GM23338 (cell line): Measurements from ENCODE around the gene NDUFAF8. TPM values are rescaled to one million over a fixed set of nuclear protein-coding genes. Genes with fewer than 3 reads are reported as not detected.

Source experiments
- ATAC-seq: fragments of 200-7000 bp; cut with Tn5 transposase; 3 replicates; pipeline ENCODE4 v1.9.1; 2020
- DNase-seq: peaks from one replicate; pipeline ENCODE4 v3.0.0-alpha.2; 2015; ENCODE audit warnings: low spot score
- H2AFZ ChIP-seq: fragments of 200-600 bp; sonication (generic); 2 replicates; pipeline ENCODE4 v1.8.0; 2016; ENCODE audit warnings: antibody characterized with exemption, mild to moderate bottlenecking, moderate library complexity
- H3F3A ChIP-seq: fragments of 200-600 bp; sonication (generic); replicated peaks from 2 replicates; pipeline ENCODE4 v1.8.0; 2017; ENCODE audit warnings: antibody characterized with exemption, mixed run types, low read depth
- H3K27ac ChIP-seq: fragments of 200-600 bp; sonication (generic); 2 replicates; pipeline ENCODE4 v1.6.1; 2016; ENCODE audit warnings: low read depth
- H3K27me3 ChIP-seq: fragments of 200-600 bp; sonication (generic); 2 replicates; pipeline ENCODE4 v1.8.0; 2016; ENCODE audit warnings: mild to moderate bottlenecking, mixed run types, moderate library complexity; ENCODE audit not compliant: insufficient read depth
- H3K36me3 ChIP-seq: fragments of 200-600 bp; sonication (generic); 2 replicates; pipeline ENCODE4 v1.8.0; 2016; ENCODE audit warnings: mild to moderate bottlenecking; ENCODE audit not compliant: insufficient read depth
- H3K4me1 ChIP-seq: fragments of 200-600 bp; sonication (generic); 2 replicates; pipeline ENCODE4 v1.8.0; 2016; ENCODE audit warnings: mild to moderate bottlenecking, moderate library complexity; ENCODE audit not compliant: insufficient read depth
- H3K4me2 ChIP-seq: fragments of 200-600 bp; sonication (generic); 2 replicates; pipeline ENCODE4 v1.7.1; 2017; ENCODE audit warnings: mixed run types
- H3K4me3 ChIP-seq: fragments of 200-600 bp; sonication (generic); 2 replicates; pipeline ENCODE4 v1.6.1; 2016; ENCODE audit warnings: mixed run types
- H3K79me2 ChIP-seq: fragments of 200-600 bp; sonication (generic); replicated peaks from 2 replicates; pipeline ENCODE4 v1.8.0; 2017; ENCODE audit warnings: mild to moderate bottlenecking; ENCODE audit not compliant: insufficient read depth
- H3K9me2 ChIP-seq: fragments of 200-600 bp; sonication (generic); 2 replicates; pipeline ENCODE4 v1.8.0; 2017; ENCODE audit not compliant: insufficient read depth
- H4K20me1 ChIP-seq: fragments of 200-600 bp; sonication (generic); replicated peaks from 2 replicates; pipeline ENCODE4 v1.8.0; 2017; ENCODE audit warnings: mild to moderate bottlenecking; ENCODE audit not compliant: insufficient read depth
- H3K27ac Mint-ChIP-seq: 2 replicates; pipeline ENCODE4 v1.8.0; 2020; ENCODE audit warnings: inconsistent platforms, mild to moderate bottlenecking, moderate library complexity, mixed read lengths
- H3K27me3 Mint-ChIP-seq: 3 replicates; pipeline ENCODE4 v1.8.0; 2022; ENCODE audit warnings: low read depth, mild to moderate bottlenecking, moderate library complexity, mixed read lengths, inconsistent platforms; ENCODE audit not compliant: insufficient read depth, poor library complexity
- H3K36me3 Mint-ChIP-seq: 3 replicates; pipeline ENCODE4 v1.8.0; 2021; ENCODE audit warnings: low read depth, mild to moderate bottlenecking, inconsistent platforms, moderate library complexity, mixed read lengths
- H3K4me1 Mint-ChIP-seq: 3 replicates; pipeline ENCODE4 v1.8.0; 2020; ENCODE audit warnings: mild to moderate bottlenecking, inconsistent platforms, mixed read lengths
- H3K4me3 Mint-ChIP-seq: 3 replicates; pipeline ENCODE4 v1.8.0; 2021; ENCODE audit warnings: moderate library complexity, mild to moderate bottlenecking, inconsistent platforms, mixed read lengths
- H3K9me3 Mint-ChIP-seq: 3 replicates; pipeline ENCODE4 v1.8.0; 2020; ENCODE audit warnings: moderate library complexity, mild to moderate bottlenecking, inconsistent platforms, mixed read lengths
- CREB1 ChIP-seq: fragments of 250-450 bp; sonication (Bioruptor Pico); IDR thresholded peaks from 2 replicates; pipeline ENCODE4 v1.5.0; 2020; ENCODE audit warnings: low read depth, mild to moderate bottlenecking, moderate library complexity
- EZH2phosphoT487 ChIP-seq: fragments of 200-600 bp; sonication (generic); IDR thresholded peaks from one replicate; pipeline ENCODE4 v1.8.1; 2018; ENCODE audit warnings: antibody characterized with exemption; ENCODE audit not compliant: unreplicated experiment
- JUNB ChIP-seq: IDR thresholded peaks from one replicate; pipeline ENCODE4 v1.6.1; 2016; ENCODE audit warnings: antibody characterized with exemption; ENCODE audit not compliant: unreplicated experiment
- POLR2AphosphoS5 ChIP-seq: IDR thresholded peaks from 2 replicates; pipeline ENCODE4 v1.6.1; 2016; ENCODE audit warnings: antibody characterized with exemption, low read depth
- STAT1 ChIP-seq: IDR thresholded peaks from one replicate; pipeline ENCODE4 v1.6.1; 2016; ENCODE audit warnings: antibody characterized with exemption; ENCODE audit not compliant: unreplicated experiment
- ZNF114 ChIP-seq: fragments of 250-450 bp; sonication (Bioruptor Pico); IDR thresholded peaks from 2 replicates; pipeline ENCODE4 v1.5.0; 2020; ENCODE audit warnings: mild to moderate bottlenecking, moderate library complexity
- ZNF331 ChIP-seq: fragments of 250-450 bp; sonication (Bioruptor Pico); IDR thresholded peaks from 2 replicates; pipeline ENCODE4 v1.5.0; 2020; ENCODE audit warnings: low read depth, mild to moderate bottlenecking, moderate library complexity
- polyA plus RNA-seq: library from polyadenylated mRNA; unstranded; fragments of >200 nt; fragmentation: Nextera tagmentation; extraction: Ambion mirVana; gene quantifications from 2 replicates; pipeline ENCODE4 v1.2.1, GENCODE V29; 2016
- total RNA-seq: library from RNA; depleted of rRNA; stranded (reverse); fragments of >200 nt; shearing (Covaris generic); gene quantifications from 2 replicates; pipeline ENCODE4 v1.2.3, GENCODE V29; 2014
- TF ChIP-seq, protein P1 (sequence below): IDR thresholded peaks from one replicate; pipeline ENCODE4 v1.6.1; 2018; ENCODE audit warnings: antibody characterized with exemption; ENCODE audit not compliant: unreplicated experiment
- TF ChIP-seq, protein P2 (sequence below), 2 experiments: fragments of 200-600 bp in 1 of 2; sonication (generic) in 1 of 2; conservative IDR thresholded peaks; 2 replicates each; pipeline versions ENCODE4 v1.5.1 to v1.6.1; 2016 to 2017; ENCODE audit warnings: antibody characterized with exemption in 2 of 2, low read depth in 2 of 2, mild to moderate bottlenecking in 2 of 2, moderate library complexity in 1 of 2
- TF ChIP-seq, protein P3 (sequence below): IDR thresholded peaks from 2 replicates; pipeline ENCODE4 v1.6.1; 2016; ENCODE audit warnings: antibody characterized with exemption
- TF ChIP-seq, protein P4 (sequence below): fragments of 250-450 bp; sonication (Bioruptor Pico); IDR thresholded peaks from 2 replicates; pipeline ENCODE4 v1.5.0; 2020; ENCODE audit warnings: mild to moderate bottlenecking, moderate library complexity

Gene NDUFAF8
- total and polyA plus RNA-seq, 2 experiments from 2014 or later: 21.5 to 156 TPM

DNA sequence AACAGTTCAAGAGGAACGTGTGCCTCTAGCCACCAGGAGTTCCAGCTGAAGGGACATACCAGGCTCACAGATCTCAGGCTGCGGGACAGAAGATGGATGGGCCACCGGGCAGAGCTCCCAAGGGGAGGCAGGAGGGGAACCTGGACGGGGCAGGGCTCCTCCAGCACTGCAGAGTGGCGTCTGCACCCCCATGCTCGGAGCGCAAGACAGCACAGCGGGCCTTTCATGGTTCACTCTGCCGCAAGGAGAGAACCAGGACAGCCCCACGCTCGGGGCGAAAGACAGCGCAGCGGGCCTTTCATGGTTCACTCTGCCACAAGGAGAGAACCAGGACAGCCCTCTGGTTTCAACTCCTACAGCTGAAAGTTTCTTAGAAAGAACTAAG, 35.3 kb downstream of the NDUFAF8 start:
- H3K9me3 Mint-ChIP-seq: no peaks in the 10 kb centered on the region
- no peak overlapping the region for H3K4me3 Mint-ChIP-seq
- peaks cover 2% of the 10 kb centered on the region for H3K27me3 Mint-ChIP-seq
- peaks cover 25% of the 10 kb centered on the region for H3K36me3 Mint-ChIP-seq
- no peak for ATAC-seq
- Histone ChIP-seq H3K9me2 (no peaks in the 10 kb centered on the region), H3K4me1 (no peaks in the 10 kb centered on the region), H3F3A (no peaks in the 10 kb centered on the region), H3K79me2 (no peaks in the 10 kb centered on the region), H4K20me1 (no peaks in the 10 kb centered on the region; the same call in none of the 2 replicates), H3K27ac (no peak overlapping the region), H2AFZ (no peak overlapping the region), H3K27me3 (no peaks in the 10 kb centered on the region), H3K36me3 (no peaks in the 10 kb centered on the region), H3K4me3 (no peak overlapping the region), H3K4me2 (no peak overlapping the region)
- H3K27ac Mint-ChIP-seq: no peak overlapping the region
- TF ChIP-seq, protein P1, sequence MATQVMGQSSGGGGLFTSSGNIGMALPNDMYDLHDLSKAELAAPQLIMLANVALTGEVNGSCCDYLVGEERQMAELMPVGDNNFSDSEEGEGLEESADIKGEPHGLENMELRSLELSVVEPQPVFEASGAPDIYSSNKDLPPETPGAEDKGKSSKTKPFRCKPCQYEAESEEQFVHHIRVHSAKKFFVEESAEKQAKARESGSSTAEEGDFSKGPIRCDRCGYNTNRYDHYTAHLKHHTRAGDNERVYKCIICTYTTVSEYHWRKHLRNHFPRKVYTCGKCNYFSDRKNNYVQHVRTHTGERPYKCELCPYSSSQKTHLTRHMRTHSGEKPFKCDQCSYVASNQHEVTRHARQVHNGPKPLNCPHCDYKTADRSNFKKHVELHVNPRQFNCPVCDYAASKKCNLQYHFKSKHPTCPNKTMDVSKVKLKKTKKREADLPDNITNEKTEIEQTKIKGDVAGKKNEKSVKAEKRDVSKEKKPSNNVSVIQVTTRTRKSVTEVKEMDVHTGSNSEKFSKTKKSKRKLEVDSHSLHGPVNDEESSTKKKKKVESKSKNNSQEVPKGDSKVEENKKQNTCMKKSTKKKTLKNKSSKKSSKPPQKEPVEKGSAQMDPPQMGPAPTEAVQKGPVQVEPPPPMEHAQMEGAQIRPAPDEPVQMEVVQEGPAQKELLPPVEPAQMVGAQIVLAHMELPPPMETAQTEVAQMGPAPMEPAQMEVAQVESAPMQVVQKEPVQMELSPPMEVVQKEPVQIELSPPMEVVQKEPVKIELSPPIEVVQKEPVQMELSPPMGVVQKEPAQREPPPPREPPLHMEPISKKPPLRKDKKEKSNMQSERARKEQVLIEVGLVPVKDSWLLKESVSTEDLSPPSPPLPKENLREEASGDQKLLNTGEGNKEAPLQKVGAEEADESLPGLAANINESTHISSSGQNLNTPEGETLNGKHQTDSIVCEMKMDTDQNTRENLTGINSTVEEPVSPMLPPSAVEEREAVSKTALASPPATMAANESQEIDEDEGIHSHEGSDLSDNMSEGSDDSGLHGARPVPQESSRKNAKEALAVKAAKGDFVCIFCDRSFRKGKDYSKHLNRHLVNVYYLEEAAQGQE: no peak
- TF ChIP-seq STAT1 (no peak), EZH2phosphoT487 (no peak), CREB1 (CRISPR knock-in tag) (no peak), JUNB (no peak)
- TF ChIP-seq, protein P2, sequence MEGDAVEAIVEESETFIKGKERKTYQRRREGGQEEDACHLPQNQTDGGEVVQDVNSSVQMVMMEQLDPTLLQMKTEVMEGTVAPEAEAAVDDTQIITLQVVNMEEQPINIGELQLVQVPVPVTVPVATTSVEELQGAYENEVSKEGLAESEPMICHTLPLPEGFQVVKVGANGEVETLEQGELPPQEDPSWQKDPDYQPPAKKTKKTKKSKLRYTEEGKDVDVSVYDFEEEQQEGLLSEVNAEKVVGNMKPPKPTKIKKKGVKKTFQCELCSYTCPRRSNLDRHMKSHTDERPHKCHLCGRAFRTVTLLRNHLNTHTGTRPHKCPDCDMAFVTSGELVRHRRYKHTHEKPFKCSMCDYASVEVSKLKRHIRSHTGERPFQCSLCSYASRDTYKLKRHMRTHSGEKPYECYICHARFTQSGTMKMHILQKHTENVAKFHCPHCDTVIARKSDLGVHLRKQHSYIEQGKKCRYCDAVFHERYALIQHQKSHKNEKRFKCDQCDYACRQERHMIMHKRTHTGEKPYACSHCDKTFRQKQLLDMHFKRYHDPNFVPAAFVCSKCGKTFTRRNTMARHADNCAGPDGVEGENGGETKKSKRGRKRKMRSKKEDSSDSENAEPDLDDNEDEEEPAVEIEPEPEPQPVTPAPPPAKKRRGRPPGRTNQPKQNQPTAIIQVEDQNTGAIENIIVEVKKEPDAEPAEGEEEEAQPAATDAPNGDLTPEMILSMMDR (conservative IDR thresholded peaks at IDR 0.05; ENCODE audit: low read depth in 2 of 2): no peak
- no peaks in the 10 kb centered on the region for H3K4me1 Mint-ChIP-seq
- DNase-seq: no peak

DNA sequence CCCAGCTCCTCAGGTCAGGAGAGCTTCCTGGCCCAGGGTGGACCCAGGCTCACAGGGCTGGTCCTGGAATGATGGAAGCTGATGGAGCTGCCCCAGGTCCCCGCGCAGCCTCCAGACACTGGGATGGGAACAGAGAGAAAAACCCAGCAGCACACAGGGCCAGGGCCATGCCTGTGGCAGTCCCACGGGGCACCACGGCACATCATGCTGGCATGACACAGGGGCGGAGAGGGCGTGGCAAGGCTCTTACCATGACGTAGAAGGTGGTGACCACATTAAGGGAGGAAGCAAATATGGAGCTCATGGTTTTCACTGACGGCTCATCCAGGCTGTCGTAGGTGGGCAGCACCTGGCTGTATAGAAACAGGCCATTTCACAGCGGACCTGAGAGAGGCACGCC, 37.7 kb downstream of the NDUFAF8 start:
- H3K79me2 ChIP-seq: no peaks in the 10 kb centered on the region
- Mint-ChIP-seq H3K4me1 (no peaks in the 10 kb centered on the region), H3K9me3 (no peaks in the 10 kb centered on the region), H3K4me3 (no peak overlapping the region), H3K27me3 (peaks cover 2% of the 10 kb centered on the region), H3K27ac (no peak overlapping the region), H3K36me3 (peaks cover 19% of the 10 kb centered on the region)
- H4K20me1 ChIP-seq: no peaks in the 10 kb centered on the region; the same call in none of the 2 replicates
- H3K4me3 ChIP-seq: no peak overlapping the region
- no peak for ATAC-seq
- H3F3A ChIP-seq: no peaks in the 10 kb centered on the region
- no peaks in the 10 kb centered on the region for H3K4me1 ChIP-seq
- H3K4me2 ChIP-seq: no peak overlapping the region
- no peak overlapping the region for H2AFZ ChIP-seq
- H3K27ac ChIP-seq: no peak overlapping the region
- no peaks in the 10 kb centered on the region for H3K9me2 ChIP-seq
- no peaks in the 10 kb centered on the region for H3K27me3 ChIP-seq
- no peak for DNase-seq
- H3K36me3 ChIP-seq: no peaks in the 10 kb centered on the region
- TF ChIP-seq CREB1 (CRISPR knock-in tag) (no peak), ZNF114 (CRISPR knock-in tag) (no peak), POLR2AphosphoS5 (no peak), ZNF331 (CRISPR knock-in tag) (no peak)
- TF ChIP-seq, protein P3, sequence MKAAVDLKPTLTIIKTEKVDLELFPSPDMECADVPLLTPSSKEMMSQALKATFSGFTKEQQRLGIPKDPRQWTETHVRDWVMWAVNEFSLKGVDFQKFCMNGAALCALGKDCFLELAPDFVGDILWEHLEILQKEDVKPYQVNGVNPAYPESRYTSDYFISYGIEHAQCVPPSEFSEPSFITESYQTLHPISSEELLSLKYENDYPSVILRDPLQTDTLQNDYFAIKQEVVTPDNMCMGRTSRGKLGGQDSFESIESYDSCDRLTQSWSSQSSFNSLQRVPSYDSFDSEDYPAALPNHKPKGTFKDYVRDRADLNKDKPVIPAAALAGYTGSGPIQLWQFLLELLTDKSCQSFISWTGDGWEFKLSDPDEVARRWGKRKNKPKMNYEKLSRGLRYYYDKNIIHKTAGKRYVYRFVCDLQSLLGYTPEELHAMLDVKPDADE: no peak
- TF ChIP-seq, protein P4, sequence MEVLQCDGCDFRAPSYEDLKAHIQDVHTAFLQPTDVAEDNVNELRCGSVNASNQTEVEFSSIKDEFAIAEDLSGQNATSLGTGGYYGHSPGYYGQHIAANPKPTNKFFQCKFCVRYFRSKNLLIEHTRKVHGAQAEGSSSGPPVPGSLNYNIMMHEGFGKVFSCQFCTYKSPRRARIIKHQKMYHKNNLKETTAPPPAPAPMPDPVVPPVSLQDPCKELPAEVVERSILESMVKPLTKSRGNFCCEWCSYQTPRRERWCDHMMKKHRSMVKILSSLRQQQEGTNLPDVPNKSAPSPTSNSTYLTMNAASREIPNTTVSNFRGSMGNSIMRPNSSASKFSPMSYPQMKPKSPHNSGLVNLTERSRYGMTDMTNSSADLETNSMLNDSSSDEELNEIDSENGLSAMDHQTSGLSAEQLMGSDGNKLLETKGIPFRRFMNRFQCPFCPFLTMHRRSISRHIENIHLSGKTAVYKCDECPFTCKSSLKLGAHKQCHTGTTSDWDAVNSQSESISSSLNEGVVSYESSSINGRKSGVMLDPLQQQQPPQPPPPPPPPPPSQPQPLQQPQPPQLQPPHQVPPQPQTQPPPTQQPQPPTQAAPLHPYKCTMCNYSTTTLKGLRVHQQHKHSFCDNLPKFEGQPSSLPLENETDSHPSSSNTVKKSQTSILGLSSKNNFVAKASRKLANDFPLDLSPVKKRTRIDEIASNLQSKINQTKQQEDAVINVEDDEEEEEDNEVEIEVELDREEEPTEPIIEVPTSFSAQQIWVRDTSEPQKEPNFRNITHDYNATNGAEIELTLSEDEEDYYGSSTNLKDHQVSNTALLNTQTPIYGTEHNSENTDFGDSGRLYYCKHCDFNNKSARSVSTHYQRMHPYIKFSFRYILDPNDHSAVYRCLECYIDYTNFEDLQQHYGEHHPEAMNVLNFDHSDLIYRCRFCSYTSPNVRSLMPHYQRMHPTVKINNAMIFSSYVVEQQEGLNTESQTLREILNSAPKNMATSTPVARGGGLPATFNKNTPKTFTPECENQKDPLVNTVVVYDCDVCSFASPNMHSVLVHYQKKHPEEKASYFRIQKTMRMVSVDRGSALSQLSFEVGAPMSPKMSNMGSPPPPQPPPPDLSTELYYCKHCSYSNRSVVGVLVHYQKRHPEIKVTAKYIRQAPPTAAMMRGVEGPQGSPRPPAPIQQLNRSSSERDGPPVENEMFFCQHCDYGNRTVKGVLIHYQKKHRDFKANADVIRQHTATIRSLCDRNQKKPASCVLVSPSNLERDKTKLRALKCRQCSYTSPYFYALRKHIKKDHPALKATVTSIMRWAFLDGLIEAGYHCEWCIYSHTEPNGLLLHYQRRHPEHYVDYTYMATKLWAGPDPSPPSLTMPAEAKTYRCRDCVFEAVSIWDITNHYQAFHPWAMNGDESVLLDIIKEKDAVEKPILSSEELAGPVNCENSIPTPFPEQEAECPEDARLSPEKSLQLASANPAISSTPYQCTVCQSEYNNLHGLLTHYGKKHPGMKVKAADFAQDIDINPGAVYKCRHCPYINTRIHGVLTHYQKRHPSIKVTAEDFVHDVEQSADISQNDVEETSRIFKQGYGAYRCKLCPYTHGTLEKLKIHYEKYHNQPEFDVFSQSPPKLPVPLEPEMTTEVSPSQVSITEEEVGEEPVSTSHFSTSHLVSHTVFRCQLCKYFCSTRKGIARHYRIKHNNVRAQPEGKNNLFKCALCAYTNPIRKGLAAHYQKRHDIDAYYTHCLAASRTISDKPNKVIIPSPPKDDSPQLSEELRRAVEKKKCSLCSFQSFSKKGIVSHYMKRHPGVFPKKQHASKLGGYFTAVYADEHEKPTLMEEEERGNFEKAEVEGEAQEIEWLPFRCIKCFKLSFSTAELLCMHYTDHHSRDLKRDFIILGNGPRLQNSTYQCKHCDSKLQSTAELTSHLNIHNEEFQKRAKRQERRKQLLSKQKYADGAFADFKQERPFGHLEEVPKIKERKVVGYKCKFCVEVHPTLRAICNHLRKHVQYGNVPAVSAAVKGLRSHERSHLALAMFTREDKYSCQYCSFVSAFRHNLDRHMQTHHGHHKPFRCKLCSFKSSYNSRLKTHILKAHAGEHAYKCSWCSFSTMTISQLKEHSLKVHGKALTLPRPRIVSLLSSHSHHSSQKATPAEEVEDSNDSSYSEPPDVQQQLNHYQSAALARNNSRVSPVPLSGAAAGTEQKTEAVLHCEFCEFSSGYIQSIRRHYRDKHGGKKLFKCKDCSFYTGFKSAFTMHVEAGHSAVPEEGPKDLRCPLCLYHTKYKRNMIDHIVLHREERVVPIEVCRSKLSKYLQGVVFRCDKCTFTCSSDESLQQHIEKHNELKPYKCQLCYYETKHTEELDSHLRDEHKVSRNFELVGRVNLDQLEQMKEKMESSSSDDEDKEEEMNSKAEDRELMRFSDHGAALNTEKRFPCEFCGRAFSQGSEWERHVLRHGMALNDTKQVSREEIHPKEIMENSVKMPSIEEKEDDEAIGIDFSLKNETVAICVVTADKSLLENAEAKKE: no peak
